Measurements from ENCODE around the gene HTR3C. TPM values are rescaled to one million over a fixed set of nuclear protein-coding genes. Genes with fewer than 3 reads are reported as not detected.

The HTR3C gene
- total RNA-seq, 6 donors from 2014 or later = 0.23 to 2.4 (median 1.5) TPM; not detected in 2

- no peak overlapping the region for H3K4me3 ChIP-seq
- H3K4me1 ChIP-seq = no peaks in the 10 kb centered on the region
- no peak for ATAC-seq (ENCODE audit: low FRiP score in 2 of 2)
- peaks cover 0 to under 1% (median 0%) of the 10 kb centered on the region in 4 donors for H3K9me3 ChIP-seq
- TF ChIP-seq EP300 (IDR thresholded peaks at IDR 0.05) = no peak
- TF ChIP-seq CTCF (IDR thresholded peaks at IDR 0.05) = no peak
- no peak for TF ChIP-seq POLR2AphosphoS5 (IDR thresholded peaks at IDR 0.05)
- TF ChIP-seq POLR2A (IDR thresholded peaks at IDR 0.05) = no peak
- no peaks in the 10 kb centered on the region for H3K27me3 ChIP-seq
- 85 to 95% methylated on average over 3 of the region's 3 CpGs for WGBS, 2 donors
- no peak for DNase-seq
- H3K36me3 ChIP-seq = no peaks in the 10 kb centered on the region
- H3K27ac ChIP-seq = no peak overlapping the region
Measured at GRCh38 chr3:184078851-184079250, 26.0 kb downstream of the HTR3C start.

GRCh38 chr3:184081116-184081830 is 28.4 kb downstream of the HTR3C start:
- ATAC-seq (ENCODE audit: low FRiP score in 2 of 2) (no peak), DNase-seq (peak in 1 of 2 donors; percentile 55)
- WGBS, 2 donors = 91 to 93% methylated on average over 8 to 10 of the region's 16 CpGs

GRCh38 chr3:184082034-184082433 is 29.2 kb downstream of the HTR3C start:
- ATAC-seq (ENCODE audit: low FRiP score in 2 of 2) (no peak), DNase-seq (peak in 1 of 2 donors; percentile 56)
- Histone ChIP-seq H3K4me1 (no peaks in the 10 kb centered on the region), H3K27me3 (no peaks in the 10 kb centered on the region), H3K27ac (no peak overlapping the region), H3K4me3 (no peak overlapping the region), H3K9me3 (peaks cover 0 to 3% (median 0%) of the 10 kb centered on the region in 4 donors), H3K36me3 (no peaks in the 10 kb centered on the region)
- TF ChIP-seq POLR2A (IDR thresholded peaks at IDR 0.05) (no peak), CTCF (IDR thresholded peaks at IDR 0.05) (no peak), EP300 (IDR thresholded peaks at IDR 0.05) (no peak), POLR2AphosphoS5 (IDR thresholded peaks at IDR 0.05) (no peak)
- 87 to 94% methylated on average over 9 to 10 of the region's 10 CpGs for WGBS, 2 donors

More at GRCh38 chr3:184081116-184081830, 28.4 kb downstream of the HTR3C start:
- peaks cover 0 to 3% (median 0%) of the 10 kb centered on the region in 4 donors for H3K9me3 ChIP-seq
- H3K27me3 ChIP-seq = no peaks in the 10 kb centered on the region
- TF ChIP-seq POLR2A (IDR thresholded peaks at IDR 0.05) = no peak
- TF ChIP-seq POLR2AphosphoS5 (IDR thresholded peaks at IDR 0.05) = no peak
- no peak for TF ChIP-seq EP300 (IDR thresholded peaks at IDR 0.05)
- TF ChIP-seq CTCF (IDR thresholded peaks at IDR 0.05) = no peak
- no peak overlapping the region for H3K4me3 ChIP-seq
- H3K36me3 ChIP-seq = no peaks in the 10 kb centered on the region
- H3K4me1 ChIP-seq = no peaks in the 10 kb centered on the region
- H3K27ac ChIP-seq = no peak overlapping the region

GRCh38 chr3:184082465-184082864 is 29.6 kb downstream of the HTR3C start:
- H3K27ac ChIP-seq = no peak overlapping the region
- no peaks in the 10 kb centered on the region for H3K4me1 ChIP-seq
- H3K4me3 ChIP-seq = no peak overlapping the region
- H3K36me3 ChIP-seq = no peaks in the 10 kb centered on the region
- DNase-seq = no peak
- no peaks in the 10 kb centered on the region for H3K27me3 ChIP-seq
- no peak for TF ChIP-seq EP300 (IDR thresholded peaks at IDR 0.05)
- no peak for TF ChIP-seq POLR2AphosphoS5 (IDR thresholded peaks at IDR 0.05)
- no peak for TF ChIP-seq CTCF (IDR thresholded peaks at IDR 0.05)
- TF ChIP-seq POLR2A (IDR thresholded peaks at IDR 0.05) = no peak
- no peak for ATAC-seq (ENCODE audit: low FRiP score in 2 of 2)
- WGBS, 2 donors = 43 to 68% methylated on average over 2 of the region's 2 CpGs
- H3K9me3 ChIP-seq = peaks cover 0 to 3% (median 0%) of the 10 kb centered on the region in 4 donors
